HEK293 (cell line): ENCODE data around the gene TNIP1.

Experiments
- BCL6B ChIP-seq: fragments of 450-650 bp; formaldehyde crosslinking; IDR thresholded peaks from 2 replicates; pipeline ENCODE4 v1.5.1; 2017; ENCODE audit warnings: missing biosample characterization, missing genetic modification characterization
- ZBTB21 ChIP-seq: fragments of 450-650 bp; formaldehyde crosslinking; IDR thresholded peaks from 2 replicates; pipeline ENCODE4 v1.5.1; 2017; ENCODE audit warnings: missing biosample characterization, missing genetic modification characterization
- ZNF133 ChIP-seq: fragments of 450-650 bp; formaldehyde crosslinking; IDR thresholded peaks from 2 replicates; pipeline ENCODE4 v1.5.1; 2016; ENCODE audit warnings: missing biosample characterization, missing genetic modification characterization
- ZNF157 ChIP-seq: fragments of 450-650 bp; formaldehyde crosslinking; IDR thresholded peaks from 2 replicates; pipeline ENCODE4 v1.5.1; 2016; ENCODE audit warnings: missing biosample characterization, missing genetic modification characterization
- ZNF707 ChIP-seq: fragments of 450-650 bp; formaldehyde crosslinking; IDR thresholded peaks from 2 replicates; pipeline ENCODE4 v1.5.1; 2016; ENCODE audit warnings: missing biosample characterization, missing genetic modification characterization

DNA sequence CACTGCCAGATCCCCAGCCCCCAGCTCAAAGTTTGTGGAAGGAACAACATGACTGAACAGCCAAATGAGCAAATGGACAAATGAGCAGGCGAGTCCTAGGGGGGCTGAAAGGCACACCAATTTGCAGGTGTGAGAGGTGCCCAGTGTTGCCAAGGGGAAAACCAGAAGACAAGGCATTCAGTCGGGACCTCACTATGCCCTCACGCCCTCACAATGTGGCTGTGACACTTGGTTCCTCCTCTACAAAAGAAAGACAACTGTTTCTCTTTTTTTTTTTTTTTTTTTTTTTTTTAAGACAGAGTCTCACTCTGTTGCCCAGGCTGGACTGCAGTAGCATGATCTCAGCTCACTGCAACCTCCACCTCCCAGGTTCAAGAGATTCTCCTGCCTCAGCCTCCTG is 28.0 kb downstream of the TNIP1 start:
- TF ChIP-seq BCL6B (tag by site-specific recombination): no peak
- TF ChIP-seq ZNF157 (tag by site-specific recombination): no peak
- no peak for TF ChIP-seq ZNF133 (tag by site-specific recombination)
- TF ChIP-seq ZNF707 (tag by site-specific recombination): no peak
- no peak for TF ChIP-seq ZBTB21 (tag by site-specific recombination)
